NCI-H1930 (cell line): ENCODE measurements around the gene UBE3B.

Source experiments
- DNase-seq, 2 experiments: peaks; one replicate each; lab custom pipeline; 2025; lab: John Stamatoyannopoulos, UW

Gene UBE3B

GRCh38 chr12:109497675-109498074 lies 20.2 kb downstream of the UBE3B start:
- no peak for DNase-seq

- DNase-seq = no peak
Measured at GRCh38 chr12:109500406-109501185, 23.2 kb downstream of the UBE3B start.

- DNase-seq = no peak
Measured at GRCh38 chr12:109501299-109501698, 23.9 kb downstream of the UBE3B start.

- no peak for DNase-seq
Measured at GRCh38 chr12:109502332-109502731, 24.9 kb downstream of the UBE3B start.

- DNase-seq = no peak
Measured at GRCh38 chr12:109503611-109504010, 26.2 kb downstream of the UBE3B start.

- no peak for DNase-seq
Measured at GRCh38 chr12:109504068-109504467, 26.6 kb downstream of the UBE3B start.

- no peak for DNase-seq
Measured at GRCh38 chr12:109510196-109510595, 32.8 kb downstream of the UBE3B start.

GRCh38 chr12:109512608-109513007 lies 35.2 kb downstream of the UBE3B start:
- no peak for DNase-seq

GRCh38 chr12:109513051-109513450 lies 35.6 kb downstream of the UBE3B start:
- no peak for DNase-seq

- no peak for DNase-seq
Measured at GRCh38 chr12:109513977-109514376, 36.5 kb downstream of the UBE3B start.

- DNase-seq = no peak
Measured at GRCh38 chr12:109517619-109518018, 40.2 kb downstream of the UBE3B start.

- peak in 1 of 2 experiments; percentile 44 for DNase-seq
Measured at GRCh38 chr12:109518820-109519665, 41.6 kb downstream of the UBE3B start.

GRCh38 chr12:109519787-109520186 lies 42.4 kb downstream of the UBE3B start:
- no peak for DNase-seq

GRCh38 chr12:109521831-109522230 lies 44.4 kb downstream of the UBE3B start:
- no peak for DNase-seq

GRCh38 chr12:109523071-109523470 lies 45.6 kb downstream of the UBE3B start:
- DNase-seq = no peak

- DNase-seq = no peak
Measured at GRCh38 chr12:109523504-109523903, 46.1 kb downstream of the UBE3B start.

GRCh38 chr12:109524466-109525278 lies 47.2 kb downstream of the UBE3B start:
- DNase-seq = no peak

- DNase-seq = no peak
Measured at GRCh38 chr12:109525279-109525585, 47.8 kb downstream of the UBE3B start.

GRCh38 chr12:109527489-109528123 lies 50.2 kb downstream of the UBE3B start:
- DNase-seq = no peak

GRCh38 chr12:109529691-109530640 lies 52.5 kb downstream of the UBE3B start:
- DNase-seq = no peak

- no peak for DNase-seq
Measured at GRCh38 chr12:109531411-109531810, 54.0 kb downstream of the UBE3B start.
